Measurements from ENCODE around the gene CYP1B1.
"Not testable (repeated sequence)": the region's sequence is repeated elsewhere in the genome, so short reads cannot be mapped to it uniquely, and the experiment has no call there.

Gene CYP1B1

DNA sequence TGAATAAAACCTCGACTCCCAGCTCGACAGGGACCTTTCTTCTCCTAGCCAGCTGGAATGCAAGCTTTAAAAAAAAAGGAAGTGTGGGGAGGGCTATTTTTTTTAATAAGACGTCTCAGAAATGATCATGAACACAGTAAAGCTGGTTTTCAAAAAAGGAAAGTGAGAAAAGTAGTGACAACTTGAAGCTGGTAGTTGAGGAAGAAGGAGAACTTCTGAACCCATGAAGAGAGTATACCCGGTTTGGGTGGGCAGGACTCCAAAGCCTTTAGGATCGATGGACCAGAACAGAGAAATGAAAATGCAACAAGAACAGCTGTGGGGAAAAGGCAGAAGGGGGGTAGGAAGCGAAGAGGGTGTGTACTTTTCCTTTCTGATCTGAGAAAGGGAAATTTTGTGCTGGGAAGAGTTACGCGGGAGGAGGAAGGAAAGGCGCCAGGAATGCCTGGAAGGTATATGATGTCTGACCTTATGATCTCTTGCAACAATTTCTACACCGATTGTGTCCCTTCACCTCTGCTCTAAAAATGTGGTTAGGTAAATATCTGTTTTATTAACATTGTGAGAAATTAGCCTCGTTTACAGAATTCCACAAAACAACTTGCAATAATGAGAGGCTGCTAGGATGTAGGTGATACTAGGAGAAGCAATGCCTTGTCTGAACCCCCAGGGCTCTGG, 22.6 kb upstream of the CYP1B1 start:
- ATAC-seq (no peak), DNase-seq (no peak)

- DNase-seq (no peak), ATAC-seq (no peak)
These were observed 22.0 kb upstream of the CYP1B1 start for GRCh38 chr2:38097988-38098385.

DNA sequence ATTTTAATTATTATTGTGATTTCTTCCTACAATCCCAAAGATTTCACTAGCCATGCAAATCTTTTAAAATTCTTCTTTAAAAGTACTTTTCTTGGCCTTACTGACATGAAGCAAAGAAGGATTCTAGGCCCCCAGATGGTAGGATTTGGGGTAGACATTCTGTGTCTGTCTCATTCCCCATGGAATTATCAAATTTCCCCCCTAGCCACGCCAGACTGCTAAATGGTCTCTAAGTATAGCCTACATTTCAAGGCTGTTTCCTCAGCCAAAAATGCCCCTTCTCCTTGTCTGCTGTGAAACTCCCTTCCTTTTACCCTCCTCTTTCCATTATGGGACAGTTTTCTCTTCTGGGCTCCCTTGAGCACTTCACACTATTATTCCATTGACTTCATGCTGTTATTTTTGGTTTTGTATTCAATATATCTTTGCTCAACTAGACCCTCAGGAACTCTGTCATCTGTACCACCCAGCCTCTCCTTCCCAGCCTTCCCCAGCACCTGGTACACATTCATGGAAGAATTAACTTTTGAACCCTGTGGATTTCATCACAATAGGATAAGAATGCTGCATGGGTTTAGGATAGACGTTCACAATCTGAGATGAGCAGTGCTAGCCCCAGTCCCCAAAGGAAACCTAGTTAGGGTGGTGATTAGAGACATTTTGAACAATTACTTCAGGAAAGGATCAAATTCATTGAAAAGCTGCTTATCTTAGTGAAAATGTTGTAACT, 21.5 kb upstream of the CYP1B1 start:
- DNase-seq: no peak

DNA sequence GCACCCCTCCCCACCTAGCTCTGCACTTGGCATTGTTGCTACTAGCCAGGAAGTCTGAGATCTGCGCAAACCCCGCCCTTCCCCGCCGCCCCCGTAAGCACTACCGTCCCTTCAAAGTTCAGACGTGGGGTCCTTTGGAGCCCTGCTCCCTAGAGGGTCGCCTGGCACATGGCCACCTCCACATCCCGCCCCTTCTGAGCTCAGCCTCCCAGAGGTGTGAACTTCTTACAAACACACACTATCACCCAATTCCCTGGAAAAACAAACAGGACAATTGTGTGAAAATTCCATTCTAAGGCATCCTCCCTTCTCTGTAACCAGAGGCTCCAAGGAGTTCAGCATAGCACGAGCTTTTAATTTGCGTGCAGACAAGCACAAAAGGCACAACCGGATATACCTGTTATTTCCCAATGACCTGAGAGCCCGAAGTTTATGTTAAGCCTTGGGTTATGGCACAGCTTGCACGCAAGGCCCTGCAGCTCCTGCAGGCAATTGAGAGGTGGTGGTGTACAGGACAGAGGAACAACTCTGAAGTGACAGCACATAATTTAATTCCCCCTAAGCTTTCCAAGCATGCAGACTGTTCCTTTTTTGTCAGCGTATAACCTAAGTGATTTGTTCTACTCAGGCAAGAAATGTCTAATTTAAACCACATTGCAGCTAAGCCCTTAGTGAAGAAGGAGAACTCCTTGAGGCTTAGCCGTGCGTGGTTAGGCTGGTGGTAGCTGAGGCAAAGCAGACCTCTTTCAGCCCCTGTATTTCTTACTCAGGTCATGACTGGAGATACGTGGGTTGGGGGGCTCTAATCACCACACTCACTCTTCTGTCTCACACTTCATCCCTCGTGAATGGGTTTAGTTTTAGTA, 20.3 kb upstream of the CYP1B1 start:
- DNase-seq: no peak
- peak; percentile 55 for ATAC-seq

More for the DNA sequence above, 21.5 kb upstream of the CYP1B1 start:
- ATAC-seq: no peak

- ATAC-seq (no peak), DNase-seq (no peak)
These were observed 19.4 kb upstream of the CYP1B1 start for GRCh38 chr2:38095079-38095995.

DNA sequence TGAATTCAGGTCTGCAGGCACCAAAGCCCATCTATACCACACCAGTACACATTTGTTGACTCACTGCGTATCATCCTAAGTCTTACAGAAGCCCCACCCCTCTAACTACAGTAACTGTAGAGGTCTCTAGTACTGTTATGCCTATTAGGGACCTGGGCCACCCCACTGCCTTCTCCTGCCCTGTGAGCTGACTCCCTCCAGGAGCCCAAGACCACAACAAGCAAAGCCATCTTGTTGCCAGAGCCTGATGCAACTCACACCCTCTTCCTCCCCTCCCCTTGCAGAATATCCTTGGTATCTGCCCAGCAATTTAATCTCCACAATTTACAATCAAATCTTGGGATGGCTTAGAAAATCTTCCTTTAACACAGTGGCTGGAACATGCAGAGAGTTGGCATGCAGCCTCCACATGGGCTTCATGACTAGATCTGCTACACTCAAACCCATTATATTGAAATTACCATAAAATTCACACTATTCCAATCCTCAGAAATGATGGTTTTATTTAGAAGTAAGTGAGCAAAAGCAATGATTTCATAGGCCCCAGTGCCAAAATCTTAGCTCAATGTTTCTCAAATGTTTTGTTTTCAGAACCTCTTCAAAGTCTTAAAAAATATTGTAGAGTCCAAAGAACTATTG, 17.7 kb upstream of the CYP1B1 start:
- peak; percentile 53 for ATAC-seq
- no peak for DNase-seq

GRCh38 chr2:38092196-38092902, 16.4 kb upstream of the CYP1B1 start:
- no peak for DNase-seq

GRCh38 chr2:38091760-38092159, 15.8 kb upstream of the CYP1B1 start:
- DNase-seq (no peak), ATAC-seq (no peak)

More at GRCh38 chr2:38092196-38092902, 16.4 kb upstream of the CYP1B1 start:
- ATAC-seq: no peak

DNA sequence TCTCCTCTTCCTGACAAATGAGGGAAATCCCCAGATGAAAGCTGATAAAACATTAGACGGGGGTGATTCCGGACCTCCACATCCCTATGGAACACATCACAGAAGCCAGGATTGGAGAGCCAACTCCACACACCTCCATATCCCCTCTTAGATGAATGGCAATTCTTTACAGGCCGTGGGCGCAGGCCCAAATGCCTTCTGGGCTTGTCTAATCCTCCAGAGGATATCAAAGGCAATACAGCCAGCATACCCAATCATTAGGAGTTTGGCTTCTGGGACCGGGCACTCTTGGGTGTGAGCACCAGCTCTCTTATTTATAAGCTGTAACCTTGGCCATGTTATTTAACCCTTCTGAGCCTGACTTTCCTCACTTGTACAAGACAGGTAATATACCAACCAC, 15.0 kb upstream of the CYP1B1 start:
- ATAC-seq: no peak
- no peak for DNase-seq

- ATAC-seq, DNase-seq: not testable (repeated sequence)
These were observed 14.3 kb upstream of the CYP1B1 start for GRCh38 chr2:38090212-38090611.

DNA sequence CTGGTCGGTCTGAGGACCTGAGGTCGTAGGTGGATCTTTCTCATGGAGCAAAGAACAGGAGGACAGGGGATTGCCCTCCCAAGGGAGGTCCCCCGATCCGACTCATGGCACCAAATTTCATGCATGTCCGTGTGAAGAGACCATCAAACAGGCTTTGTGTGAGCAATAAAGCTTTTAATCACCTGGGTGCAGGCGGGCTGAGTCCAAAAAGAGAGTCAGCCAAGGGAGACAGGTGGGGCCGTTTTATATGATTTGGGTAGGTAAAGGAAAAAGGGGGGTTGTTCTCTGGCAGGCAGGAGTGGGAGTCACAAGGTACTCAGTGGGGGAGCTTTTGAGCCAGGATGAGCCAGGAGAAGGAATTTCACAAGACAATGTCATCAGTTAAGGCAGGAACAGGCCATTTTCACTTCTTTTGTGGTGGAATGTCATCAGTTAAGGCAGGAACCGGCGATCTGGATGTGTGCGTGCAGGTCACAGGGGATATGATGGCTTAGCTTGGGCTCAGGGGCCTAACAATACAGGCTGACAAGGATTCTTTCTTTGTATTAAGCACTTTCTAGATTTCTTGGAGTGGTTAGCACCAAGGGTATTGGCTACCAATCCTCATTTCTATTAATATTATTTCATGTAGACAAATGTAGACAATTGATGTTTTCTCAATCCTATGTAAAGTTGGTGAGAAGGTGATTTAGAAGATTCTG, 10.2 kb upstream of the CYP1B1 start:
- DNase-seq, ATAC-seq: not testable (repeated sequence)

GRCh38 chr2:38084556-38084955, 8.6 kb upstream of the CYP1B1 start:
- DNase-seq, ATAC-seq: not testable (repeated sequence)

GRCh38 chr2:38082727-38083126, 6.8 kb upstream of the CYP1B1 start:
- not testable (repeated sequence) for ATAC-seq, DNase-seq

GRCh38 chr2:38080346-38080745, 4.4 kb upstream of the CYP1B1 start:
- DNase-seq (no peak), ATAC-seq (no peak)

DNA sequence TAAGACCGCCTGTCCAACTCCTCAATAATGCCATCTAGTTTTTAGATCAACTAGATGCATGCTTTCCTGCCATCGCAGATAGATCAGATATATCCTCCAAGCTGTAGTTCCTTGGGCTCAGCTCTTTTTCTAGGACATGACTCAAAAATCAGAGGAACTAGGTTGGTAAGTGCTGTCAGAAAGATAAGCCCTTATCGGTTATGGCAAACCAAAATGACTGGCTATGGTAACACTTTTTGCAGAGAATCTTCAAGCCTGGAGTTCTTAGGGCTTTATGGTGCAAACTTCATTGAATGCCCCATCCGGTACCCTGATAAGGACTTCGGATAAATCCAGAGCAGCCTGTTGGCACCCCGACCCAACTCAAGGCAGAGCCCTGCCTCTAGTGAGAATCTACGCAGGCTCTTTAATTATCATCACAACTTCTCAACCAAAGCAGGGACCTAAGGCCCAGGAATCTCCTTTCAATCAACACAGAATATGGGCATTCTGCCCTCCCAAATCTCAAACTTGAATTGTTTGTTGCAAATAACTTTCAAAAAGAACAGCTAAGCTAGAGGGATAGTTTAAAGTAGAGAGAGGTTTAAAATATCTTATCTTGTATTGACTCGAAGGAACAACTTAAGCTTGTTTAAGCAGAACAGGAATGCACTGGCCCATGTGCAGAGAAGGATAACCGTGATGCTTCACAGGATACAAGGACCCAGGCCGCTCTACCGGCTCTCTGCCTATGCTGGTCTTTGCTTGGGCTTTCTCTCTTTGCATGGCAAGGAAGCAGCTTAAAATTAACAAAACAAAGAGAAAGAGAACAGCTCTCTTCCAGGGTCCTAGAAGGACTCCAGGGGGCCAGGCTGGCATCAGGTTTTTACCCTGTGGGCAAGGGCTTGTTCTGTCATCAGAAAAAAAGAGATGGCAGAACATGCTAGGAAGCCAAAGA, 3.4 kb upstream of the CYP1B1 start:
- DNase-seq: no peak
- ATAC-seq: no peak

GRCh38 chr2:38077431-38077769, 1.4 kb upstream of the CYP1B1 start:
- ATAC-seq (no peak), DNase-seq (no peak)

DNA sequence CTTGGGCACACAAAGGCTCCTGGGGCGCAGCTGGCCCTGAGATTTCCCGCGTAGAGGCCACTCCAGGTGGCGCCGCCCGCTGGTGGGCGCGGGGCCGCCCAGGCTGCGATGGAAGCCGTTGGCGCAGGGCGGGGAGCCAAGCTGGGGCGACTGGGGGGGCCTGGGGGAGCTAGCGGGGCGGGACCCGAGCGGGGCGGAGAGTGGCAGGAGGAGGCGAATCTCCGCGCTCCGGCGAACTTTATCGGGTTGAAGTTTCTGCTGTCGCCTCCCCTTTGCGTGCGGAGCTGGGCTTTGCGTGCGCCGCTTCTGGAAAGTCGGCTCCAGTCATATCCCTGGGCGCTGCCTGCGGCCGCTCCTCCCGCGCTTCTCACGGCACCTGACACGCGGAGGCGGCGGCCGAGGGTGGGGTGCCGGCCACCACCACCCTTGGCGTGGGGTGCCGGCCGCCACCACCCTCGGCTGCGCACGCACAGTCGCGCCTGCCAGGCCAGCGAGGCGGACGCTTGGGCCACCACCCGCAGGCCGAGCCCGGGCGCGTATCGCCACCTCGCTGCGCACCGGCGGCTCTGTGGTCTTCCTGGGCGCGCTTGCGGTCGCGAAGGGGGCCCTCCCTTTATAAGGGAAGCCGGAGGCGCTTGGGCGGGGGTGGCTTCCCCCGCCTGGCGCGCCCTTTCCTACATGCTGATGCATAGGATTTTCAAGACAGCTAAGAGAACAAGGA, 919 bp upstream of the CYP1B1 start:
- peak; percentile 75 for ATAC-seq
- DNase-seq: peak; percentile 81

DNA sequence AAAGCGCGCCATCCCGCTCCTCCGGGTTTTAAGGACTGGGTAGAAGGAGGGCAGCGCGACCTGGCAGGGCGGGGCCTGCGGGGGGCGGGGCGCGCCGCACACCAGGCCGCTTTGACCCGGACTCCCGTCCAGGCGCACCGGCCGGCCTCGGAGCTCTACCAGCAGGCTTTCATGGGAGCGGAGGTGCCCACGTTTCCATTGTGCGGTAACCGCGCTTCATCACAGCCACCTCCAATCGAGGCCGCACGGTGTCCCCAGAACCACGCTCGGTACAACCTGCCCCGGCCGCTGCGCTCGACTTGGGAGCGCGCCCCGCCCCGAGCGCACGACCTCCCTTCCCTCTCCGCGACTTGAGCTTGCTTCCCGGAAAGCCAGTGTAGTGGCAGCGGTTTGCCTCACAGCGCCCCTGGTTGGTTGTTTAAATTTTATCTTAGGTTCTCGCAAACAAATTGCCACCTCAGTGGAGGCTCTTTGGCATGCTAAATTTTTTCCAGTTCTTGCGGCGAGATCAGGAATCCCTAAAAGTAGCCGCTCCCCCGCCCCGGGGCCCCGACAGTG, 280 bp upstream of the CYP1B1 start:
- DNase-seq (peak; percentile 69), ATAC-seq (peak; percentile 74)

Measured in stimulated activated naive CD8-positive, alpha-beta T cell treated with anti-CD3 and anti-CD28 coated beads, Interleukin-15, Interleukin-2, amounts not matched to agents 100 U/mL and 50 U/mL, for 24 hours (primary cell).